LHCN-M2 (cell line): ENCODE measurements around the gene HHIPL1. TPM values are rescaled to one million over a fixed set of nuclear protein-coding genes. Genes with fewer than 3 reads are reported as not detected.

Experiments used
- DNase-seq: peaks from one replicate; pipeline ENCODE4 v3.0.0-alpha.2; 2012; ENCODE audit warnings: low read depth
- polyA plus RNA-seq: library from polyadenylated mRNA; unstranded; fragments of >200 nt; gene quantifications from one replicate; pipeline ENCODE4 v1.2.1, GENCODE V29; 2012; ENCODE audit warnings: missing spikeins
- total RNA-seq: library from RNA; depleted of rRNA; stranded (reverse); fragments of >200 nt; gene quantifications from 2 replicates; pipeline ENCODE4 v1.2.3, GENCODE V29; 2014; rRNA removed

The HHIPL1 gene
- 0.45 and 0.92 TPM in 2 replicates for total RNA-seq
- 1.1 TPM for polyA plus RNA-seq

DNA sequence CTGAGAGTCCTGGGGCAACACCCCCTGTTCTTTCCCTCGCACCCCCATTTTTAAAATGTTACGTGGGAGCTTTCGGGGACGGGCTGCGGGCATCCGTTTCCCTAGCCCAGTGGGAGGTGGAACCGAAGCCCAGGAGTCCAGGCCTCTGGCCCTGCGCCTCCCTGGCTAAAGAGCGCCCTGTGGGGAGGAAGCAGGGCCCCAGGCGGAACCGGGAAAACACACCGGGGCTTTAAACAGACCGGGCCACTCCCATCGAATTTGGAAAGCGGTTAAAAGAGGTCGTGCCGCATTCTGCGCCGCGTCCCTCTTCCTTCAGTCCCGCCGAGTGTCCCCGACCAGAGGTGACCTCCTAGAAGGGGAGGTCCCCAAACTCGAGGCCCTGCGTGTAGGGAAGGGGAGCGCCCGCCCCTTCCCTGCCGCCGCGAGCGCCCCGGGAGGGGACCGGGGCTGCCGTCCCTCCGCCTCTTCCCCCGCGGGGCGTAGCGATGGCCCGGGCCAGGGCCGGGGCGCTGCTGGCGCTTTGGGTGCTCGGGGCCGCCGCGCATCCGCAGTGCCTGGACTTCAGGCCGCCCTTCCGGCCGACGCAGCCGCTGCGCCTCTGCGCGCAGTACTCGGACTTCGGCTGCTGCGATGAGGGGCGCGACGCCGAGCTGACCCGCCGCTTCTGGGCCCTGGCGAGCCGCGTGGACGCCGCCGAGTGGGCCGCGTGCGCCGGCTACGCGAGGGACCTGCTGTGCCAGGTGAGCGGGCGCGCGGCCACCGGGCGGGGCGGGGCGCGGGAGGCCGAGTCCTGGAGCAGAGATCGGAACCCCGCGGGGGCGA lies at the start of gene HHIPL1:
HHIPL1 (plus strand) TSS at position 407 of the 822 bp plus-strand sequence; CDS start at position 486, 79 bp downstream.
- DNase-seq, result no peak

DNA sequence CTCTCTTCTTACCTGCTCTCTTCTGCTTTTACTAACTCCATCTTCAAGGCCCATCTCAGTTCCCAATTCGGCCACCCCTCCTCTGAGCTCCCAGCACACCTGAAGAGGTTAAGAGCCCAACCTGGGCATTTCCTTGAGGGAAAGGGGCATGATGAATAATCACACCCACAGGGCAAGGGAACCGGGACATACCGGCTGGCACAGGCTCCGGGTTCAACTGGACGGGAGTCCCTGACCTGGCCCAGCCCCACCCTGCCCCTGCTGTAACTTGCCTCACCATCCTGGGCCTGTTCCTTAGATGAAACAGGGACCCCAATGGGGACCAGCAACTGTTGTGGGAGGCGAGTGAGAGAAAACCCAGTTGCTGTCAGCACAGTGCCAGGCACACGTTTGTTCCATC lies 49.4 kb upstream of the HHIPL1 start:
- DNase-seq, result no peak

DNA sequence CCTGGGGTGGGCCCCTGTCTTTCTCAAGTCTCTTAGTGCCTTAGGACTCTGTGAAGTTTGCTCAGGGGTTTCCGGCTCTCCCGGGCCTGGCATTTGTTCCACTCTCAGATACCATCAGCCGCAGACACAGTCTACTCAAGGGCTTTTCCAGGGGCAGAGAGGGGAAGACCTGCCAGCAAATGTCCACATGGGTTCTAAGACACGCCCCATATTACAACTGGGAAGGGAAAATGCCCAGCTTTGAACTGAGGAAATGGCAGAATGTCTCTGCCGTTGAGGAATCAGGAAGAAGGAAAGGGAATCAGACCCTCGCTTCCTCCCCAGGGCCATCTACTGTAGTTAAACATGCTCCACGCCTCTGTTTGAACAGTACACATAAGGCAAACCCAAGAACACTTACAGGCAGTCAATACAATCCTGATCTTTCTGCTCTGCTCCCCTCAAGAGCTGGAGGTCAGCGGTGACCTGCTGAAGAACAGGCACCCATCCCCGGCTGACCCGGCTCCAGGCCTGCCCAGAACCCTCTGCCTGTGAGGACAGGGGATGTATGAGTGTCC lies 48.8 kb upstream of the HHIPL1 start:
- no peak for DNase-seq

DNA sequence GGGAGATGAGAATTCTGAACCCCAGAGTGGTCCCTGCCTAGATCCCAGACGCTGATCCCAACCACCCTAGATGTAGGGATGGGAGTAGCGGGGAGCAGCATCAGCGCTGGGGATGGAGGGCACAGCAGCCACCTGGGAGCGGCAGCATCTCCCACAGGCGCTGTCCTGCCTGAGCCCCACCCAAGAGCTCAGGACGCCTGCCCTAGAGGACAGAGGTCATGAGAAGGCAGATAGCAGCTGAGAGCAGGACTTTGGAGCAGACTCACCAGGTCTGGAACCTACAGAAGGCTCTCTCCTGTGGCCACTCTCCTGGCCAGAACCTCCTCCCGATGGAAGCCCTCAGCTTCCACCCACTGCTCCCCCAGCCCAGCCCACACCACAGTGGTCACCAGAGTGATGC lies 48.2 kb upstream of the HHIPL1 start:
- no peak for DNase-seq

DNA sequence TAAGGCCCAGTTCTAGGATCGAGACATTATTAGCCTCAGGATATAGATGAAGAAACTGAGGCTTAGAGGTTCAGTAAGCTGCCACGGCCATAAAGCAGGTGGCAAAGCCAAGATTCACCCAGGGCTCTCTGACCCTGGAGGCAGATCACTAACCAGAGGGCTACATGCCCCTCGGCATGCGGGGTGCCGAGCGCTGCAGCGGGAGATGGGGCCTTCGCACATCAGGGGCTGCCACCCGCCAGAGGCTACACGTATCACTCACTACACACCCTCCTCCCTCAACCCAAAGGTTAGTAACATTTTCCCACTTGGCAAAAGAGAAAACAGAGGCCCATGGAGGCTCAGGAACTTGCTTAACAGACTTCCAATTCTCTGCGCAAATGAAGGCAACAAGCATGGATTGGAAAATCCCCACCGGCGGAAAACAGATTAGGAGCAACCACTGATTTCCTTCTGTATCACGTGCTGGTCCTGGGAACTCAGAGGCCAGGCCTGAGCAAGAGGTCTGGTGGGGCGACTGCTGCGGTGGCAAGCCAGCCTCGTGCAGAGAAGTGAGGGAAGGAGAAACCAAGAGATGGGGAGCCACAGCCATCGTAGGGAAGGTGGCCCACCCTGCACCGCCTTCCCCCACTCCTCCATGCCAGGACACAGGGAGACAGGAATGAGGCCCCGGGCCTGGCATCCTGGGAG lies 46.9 kb upstream of the HHIPL1 start:
- DNase-seq, result no peak

DNA sequence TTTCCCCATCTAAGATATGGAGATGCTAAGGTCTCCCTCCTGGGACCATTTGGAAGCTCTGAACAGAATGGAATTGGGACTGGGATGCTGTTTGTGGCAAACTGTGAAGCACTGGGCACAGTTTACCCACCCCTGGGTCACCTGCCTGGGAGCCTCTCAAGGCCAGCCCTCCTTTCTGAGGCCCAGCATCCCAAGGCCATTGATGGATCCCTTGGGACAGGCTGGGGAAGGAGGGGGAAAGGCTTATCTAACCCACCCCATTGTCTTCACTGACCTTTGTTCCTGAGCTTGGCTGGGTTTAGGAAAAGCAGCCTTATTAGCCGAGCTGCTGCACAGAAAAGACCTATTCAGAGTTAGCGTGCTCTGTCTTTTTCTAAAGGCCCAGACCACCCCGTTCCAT lies 46.2 kb upstream of the HHIPL1 start:
- no peak for DNase-seq

DNA sequence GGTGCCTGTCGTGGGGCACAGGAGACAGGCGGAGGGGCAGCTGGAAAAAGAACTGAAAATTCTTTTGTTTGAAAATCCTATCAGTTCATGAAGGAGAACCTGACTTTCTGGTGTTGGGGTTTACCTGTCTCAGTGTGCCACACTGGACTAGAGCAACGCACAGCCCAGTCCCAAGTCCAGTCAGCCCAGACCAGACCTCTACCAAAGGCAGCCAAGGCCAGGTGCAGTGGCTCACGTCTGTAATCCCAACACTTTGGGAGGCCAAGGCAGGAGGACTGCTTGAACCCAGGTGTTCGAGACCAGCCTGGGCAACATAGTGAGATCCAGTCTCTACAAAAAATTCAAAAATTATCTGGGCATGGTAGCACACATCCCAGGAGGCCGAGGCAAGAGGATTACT lies 45.5 kb upstream of the HHIPL1 start:
- DNase-seq, result no peak

DNA sequence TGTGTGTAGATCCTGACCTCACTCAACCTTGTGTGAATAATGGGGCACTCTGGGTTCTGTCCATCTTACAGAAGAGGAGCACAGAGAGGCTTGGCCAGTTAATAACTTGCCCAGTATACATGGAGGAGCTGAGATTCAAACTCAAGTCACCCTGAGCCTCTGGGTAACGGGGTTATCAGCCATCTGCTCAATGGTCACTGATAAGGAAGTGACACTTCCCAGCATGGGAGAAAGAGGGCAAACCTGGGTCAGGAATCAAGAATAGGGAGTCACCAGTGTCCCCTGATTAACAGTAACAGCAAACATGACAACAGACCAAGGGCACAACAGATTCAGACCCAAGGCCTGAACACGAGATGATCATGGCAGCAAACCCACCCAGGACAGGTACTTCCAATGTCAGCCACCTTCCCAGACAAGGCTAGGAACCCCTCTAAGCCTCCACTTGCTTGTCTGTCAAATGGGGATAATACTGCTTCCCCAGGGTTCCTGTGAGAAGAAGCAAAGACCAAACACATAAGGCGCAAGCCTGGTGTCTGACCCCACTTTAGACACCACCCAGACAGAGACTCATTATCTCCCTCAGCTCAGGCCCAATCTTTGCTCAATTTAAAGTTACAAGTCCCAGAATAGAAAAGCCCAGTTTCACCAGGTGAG lies 44.6 kb upstream of the HHIPL1 start:
- DNase-seq, result no peak

DNA sequence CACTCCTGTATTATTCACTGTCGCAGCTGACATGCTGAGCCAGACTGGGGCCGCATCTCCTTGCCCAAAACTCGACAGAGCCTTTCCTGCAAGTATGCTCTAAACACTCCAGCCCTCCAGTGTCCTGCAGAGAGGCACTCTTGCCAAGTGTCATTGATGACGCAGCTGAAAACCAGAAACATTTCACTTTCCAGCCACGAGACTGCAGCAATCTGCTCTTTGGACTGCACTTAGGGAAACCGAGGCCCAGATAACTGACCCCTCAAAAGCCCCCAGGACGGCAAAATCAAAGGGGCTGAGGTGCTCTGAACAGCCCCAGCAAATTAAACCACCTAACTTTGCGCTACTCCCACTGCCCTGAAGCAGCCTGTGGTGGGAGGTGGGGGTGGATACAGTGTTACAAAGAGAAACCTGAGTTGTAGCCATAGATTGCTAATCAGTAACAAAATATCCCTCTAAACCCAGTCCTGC lies 43.5 kb upstream of the HHIPL1 start:
- no peak for DNase-seq

DNA sequence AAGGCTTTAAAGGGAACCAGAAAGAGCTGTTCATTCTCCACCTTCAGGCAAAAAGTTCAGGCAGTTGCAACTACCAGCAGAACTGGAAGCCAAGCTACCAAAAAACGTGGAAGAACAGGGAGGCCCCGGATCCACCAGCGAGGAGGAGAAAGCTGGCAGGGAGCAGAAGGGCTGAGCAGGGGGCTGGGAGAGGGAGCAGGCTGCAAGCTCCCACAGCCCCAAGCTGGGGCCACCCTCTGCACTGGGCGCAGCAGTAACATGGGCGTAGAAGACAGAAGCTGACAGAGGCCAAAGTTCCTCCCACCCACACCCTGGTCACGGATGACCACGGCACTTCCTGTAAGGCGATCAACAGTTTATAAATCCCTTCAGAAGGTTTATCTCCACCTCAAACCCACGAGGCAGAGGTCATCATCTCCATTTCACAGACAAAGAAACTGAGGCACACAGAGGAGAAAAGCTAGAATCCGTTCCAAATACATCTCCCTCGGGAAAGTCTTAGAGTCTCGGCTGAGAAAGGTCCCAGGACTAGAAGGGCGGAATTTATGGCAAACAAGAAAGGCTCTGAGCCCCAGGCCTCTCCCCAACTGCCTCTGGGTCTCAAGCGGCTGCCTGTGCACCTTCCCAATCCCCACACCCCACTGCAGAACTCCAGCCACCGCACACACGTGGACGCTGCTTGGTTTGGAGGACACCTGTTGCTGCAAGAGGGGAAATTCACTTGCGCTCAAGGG lies 42.7 kb upstream of the HHIPL1 start:
- no peak for DNase-seq

DNA sequence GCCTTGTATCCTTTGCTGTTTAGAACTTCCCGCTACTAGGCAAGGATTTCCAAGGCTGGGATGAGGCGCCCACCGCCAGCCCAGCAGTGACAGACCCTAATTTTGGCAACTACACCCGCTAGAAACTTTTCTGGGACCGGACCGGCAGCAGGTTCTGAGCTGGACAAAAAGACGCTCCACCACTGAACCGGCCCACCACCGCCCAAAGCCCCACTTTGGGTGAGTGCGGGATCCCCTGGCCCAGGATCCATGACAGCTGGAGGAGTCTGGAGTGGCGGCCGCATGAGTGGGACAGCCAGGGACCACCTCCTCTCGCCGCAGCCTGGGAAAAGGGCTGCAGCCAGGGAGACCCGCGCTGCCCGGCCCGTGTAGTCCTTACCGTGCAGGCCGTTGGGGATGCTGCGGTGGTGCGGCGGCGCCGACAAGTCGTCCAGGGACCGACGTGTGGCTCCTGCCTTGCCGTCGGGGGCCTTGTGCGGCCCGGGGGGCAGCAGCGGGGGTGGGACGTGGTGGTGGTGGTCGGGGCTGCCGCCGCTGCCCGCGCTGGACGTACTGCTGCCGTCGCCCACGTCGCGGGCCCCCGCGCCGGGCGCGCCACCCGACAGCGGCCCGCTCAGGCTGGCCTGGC lies 42.0 kb upstream of the HHIPL1 start:
- no peak for DNase-seq

DNA sequence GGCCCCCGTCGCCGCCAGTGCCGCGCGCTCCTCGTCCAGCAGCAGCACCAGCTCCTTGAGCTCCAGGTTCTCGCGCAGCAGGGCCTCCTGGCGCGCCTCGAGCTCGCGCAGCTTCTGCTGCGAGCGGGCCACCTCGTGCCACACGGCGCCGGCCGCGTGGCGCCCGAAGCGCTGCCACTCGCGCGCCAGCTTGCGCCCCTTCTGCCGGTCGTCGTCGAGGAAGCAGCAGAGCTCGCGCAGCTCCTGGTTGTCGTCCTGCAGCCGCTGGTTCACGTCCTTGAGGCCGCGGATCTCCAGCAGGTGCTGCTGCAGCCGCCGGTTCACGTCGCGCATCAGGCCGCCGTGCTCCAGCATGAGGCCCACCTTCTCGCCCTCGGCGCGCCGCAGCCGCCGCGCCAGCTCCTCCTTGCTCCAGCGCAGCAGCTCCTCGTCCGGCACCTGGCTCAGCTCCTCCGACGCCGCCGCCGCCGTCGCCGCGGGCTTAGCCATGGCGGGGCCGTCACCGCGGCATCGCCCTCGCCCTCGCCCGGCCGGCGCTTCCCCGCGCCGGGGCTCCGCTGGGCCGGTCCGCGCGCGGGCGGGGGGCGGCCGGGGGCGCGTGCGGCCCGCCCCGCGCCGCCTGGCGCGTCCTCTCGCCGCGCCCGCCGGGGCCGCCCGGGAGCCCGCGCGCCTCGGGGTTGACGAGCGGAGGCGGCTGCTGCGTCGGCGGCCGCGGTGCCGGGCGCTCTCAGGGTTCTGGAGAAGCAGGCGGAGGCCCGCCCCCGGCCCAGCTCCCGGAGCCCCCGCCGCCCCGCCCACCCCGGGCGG lies 41.3 kb upstream of the HHIPL1 start, which contains the start of gene CCDC85C:
CCDC85C (minus strand) TSS at position 737 of the 807 bp plus-strand sequence; CDS start at position 489, 248 bp downstream.
- no peak for DNase-seq

DNA sequence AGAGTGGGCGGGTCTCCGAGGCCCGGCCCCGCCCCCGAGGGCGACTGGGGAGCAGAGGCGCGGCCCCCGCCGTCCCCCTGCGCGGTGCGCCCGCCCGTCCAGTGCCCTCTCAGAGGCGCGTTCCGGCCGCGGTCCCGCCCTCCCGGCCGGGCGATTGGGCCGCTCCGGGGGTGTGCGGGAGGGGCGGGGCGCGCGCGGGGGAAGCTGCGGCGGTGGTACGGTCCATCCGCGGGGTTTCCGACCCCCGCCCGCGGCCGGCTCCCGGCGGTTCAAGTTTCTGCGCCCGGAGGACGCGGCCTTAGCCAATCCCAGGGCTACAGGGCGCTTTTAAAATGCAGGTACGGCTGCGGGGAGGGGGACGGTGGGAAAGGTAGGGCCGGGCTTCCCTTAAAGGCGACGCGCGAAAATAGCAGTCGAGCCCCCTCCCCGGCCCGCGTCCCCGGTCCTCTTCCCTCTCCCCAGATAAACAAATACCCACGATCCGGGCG lies 40.6 kb upstream of the HHIPL1 start:
- peak; percentile 88 for DNase-seq

DNA sequence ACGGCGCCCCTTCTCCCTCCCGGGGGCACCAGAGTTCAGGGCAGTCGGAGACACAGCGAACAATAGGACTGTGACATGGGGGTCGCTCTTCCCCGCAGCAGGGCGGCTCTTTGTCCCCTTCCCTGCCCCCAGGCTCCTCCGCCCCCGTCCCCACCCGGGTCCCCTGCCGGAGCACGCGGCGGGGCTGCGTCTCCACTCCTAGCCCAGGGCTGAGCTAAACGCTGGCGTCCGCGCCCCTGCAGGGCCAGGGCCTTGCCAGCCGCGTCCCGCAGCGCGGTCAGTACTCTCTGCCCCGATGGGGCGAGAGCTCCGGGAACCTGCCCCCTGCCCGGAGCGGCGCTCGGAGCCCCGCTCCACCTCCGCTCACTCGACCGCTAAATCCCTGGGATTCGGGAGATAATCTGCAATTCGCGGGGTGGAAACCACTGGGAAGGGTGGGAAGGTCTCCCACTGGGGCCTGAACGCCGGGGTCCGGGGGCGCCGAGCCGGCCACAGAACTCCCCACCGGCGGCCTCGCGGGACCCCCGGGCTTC lies 40.1 kb upstream of the HHIPL1 start:
- peak; percentile 24 for DNase-seq

DNA sequence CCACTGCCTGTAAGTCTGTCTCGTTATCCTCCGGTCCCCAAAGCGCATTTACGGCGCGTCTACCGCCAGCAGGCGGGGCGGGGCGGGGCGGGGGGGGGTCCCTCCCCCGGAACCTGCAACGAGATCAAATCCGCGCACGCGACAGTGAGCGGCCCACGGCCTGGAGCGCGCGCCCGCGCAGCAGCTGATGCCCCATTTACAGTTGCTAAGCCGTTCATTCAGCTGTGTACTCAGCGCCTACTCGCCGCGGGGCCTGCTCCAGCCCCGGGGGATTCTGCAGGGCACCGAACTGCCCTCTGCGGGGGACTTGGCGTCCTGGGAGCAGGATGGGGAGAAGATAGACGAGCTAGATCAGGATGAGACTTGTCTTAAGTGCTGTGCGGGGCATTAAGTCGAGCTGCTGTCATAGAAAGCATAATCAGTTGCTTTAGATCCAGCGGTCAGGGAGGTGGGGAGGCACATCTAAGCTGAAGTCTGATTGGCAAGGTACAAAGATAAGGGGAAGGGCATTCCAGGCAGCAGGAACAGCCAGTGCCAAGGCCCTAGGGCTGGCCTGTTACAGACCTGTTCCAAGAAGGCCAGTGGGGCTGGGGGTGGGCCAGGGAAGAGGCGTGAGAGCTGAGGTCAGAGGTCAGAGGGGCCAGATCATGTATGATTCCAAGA lies 39.5 kb upstream of the HHIPL1 start:
- DNase-seq, result peak; percentile 71

DNA sequence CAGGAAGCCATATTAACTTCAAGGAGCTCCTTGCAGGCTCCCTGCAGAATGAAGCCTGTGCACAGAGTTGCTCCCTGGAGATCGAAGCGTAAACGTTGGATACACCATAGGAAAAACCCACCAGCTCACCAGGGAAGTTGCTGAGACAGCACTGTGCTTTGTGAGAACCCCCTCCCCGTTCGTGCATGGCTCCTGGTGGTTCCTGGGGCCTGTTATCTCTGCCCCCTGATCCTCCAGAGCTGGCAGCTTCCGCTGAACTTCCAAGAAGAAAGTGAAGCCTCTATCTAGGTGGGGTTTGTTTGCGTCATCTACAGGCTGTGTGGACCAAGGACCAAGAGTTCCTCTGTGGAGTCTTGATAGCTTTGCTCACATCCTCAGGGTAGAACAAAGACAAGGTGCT lies 38.6 kb upstream of the HHIPL1 start:
- DNase-seq, result no peak

DNA sequence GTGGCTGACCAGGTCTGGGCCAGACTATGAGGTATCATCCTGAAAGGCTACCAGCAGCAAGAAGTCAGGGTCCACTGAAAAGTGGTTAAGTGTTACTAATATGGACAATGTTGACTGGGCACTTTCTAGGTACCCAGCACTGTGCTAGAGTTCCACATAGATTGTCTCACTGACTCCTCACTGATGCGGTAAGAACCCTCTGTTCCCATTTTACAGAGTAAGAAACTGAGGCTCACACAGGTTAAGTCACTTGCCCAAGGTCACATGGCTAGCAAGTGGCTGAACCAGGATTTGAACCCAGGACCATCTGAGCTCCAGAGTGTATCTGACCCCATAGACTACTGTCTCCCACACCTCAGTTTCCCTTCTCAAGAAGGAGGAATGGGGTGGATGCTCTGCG lies 36.3 kb upstream of the HHIPL1 start:
- no peak for DNase-seq

DNA sequence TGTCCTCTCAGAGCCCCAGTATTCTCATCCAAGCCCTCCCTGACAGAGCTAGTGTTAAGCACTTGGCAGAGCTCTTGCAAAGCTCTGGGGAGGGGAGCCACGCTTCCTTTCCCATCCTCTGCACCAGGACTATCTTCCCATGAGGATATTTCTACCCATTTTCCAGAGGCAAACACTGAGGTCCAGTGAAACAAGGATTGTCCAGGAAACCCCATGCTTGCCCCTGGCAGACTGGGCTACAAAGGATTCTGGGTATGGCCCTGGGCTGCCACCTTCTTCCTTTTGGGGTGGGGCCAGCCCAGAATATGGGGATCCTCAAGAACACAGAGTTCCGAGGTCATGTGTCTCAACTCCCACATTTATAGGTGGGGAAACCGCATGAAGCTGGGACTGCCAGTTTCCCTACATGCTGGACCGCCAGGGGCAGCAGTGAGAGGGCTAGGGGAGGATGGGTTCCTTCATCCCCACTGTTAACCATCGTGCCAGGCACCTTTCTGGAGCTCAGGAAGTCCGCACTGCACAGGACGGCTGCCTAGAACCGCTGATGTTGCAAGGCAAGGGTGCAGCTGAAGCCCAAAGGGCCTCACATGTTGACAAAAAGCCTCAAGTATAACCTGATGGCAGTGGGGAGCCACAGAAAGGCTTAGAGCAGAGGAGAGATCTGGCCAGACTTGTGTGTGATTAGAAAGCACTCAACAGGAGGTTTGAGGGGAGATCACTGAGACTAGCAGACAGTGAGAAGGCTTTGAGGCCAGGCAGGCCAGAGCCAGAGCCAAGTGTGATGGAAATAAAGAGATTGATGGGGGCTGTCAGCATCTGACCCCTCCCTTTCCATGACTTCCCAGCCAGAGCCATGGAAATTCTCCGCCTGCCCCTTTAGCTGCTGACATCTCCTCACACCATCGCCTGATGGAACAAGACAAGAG lies 35.4 kb upstream of the HHIPL1 start:
- no peak for DNase-seq
